K562 (cell line): ENCODE results near the gene OST4. TPM values are rescaled to one million over a fixed set of nuclear protein-coding genes. Genes with fewer than 3 reads are reported as not detected.

ENCODE experiments used
- DACH1 ChIP-seq: fragments of 450-650 bp; IDR thresholded peaks from 2 replicates; pipeline ENCODE4 v1.6.1; 2018; ENCODE audit not compliant: partially characterized antibody
- EP400 ChIP-seq: fragments of 450-650 bp; IDR thresholded peaks from 2 replicates; pipeline ENCODE4 v1.6.1; 2017; ENCODE audit warnings: antibody characterized with exemption, mild to moderate bottlenecking, moderate library complexity
- GATAD2B ChIP-seq: fragments of 450-650 bp; IDR thresholded peaks from 2 replicates; pipeline ENCODE4 v1.6.1; 2017; ENCODE audit warnings: mild to moderate bottlenecking, borderline replicate concordance
- MYNN ChIP-seq, 2 experiments: sonication (generic); formaldehyde crosslinking in 1 of 2; IDR thresholded peaks; 2 replicates each; pipeline versions ENCODE4 v1.5.0 to v1.6.1; 2016 to 2020; ENCODE audit warnings: antibody characterized with exemption in 1 of 2, missing genetic modification reagents in 1 of 2
- PRPF4 ChIP-seq: fragments of 200-400 bp; formaldehyde crosslinking; IDR thresholded peaks from one replicate; pipeline ENCODE4 v1.6.1; 2017; ENCODE audit warnings: low read length, low read depth, mild to moderate bottlenecking; ENCODE audit not compliant: insufficient read depth, poor library complexity, severe bottlenecking
- RNF2 ChIP-seq: sonication (generic); IDR thresholded peaks from 2 replicates; pipeline ENCODE4 v1.6.1; 2016
- STAG1 ChIP-seq: sonication (generic); formaldehyde crosslinking; IDR thresholded peaks from 2 replicates; pipeline ENCODE4 v1.5.0; 2020; ENCODE audit warnings: missing genetic modification reagents, borderline replicate concordance
- TFAM ChIP-seq: fragments of 250-450 bp; sonication (Bioruptor Pico); conservative IDR thresholded peaks from 2 replicates; pipeline ENCODE4 v1.5.0; 2021; ENCODE audit warnings: mild to moderate bottlenecking, moderate library complexity
- ZNF75A ChIP-seq: fragments of 450-650 bp; formaldehyde crosslinking; IDR thresholded peaks from 2 replicates; pipeline ENCODE4 v1.4.0; 2020; ENCODE audit warnings: mild to moderate bottlenecking
- polyA plus RNA-seq, 8 experiments: library from polyadenylated mRNA; depleted of rRNA in 4 of 8; stranded (reverse) in 5 of 8; unstranded in 3 of 8; fragments of >200 nt; fragmentation: Nextera tagmentation in 2 of 8; fragmentation: Illumina TruSeq in 1 of 8; extraction: Ambion mirVana in 2 of 8; extraction: Trizol in 1 of 8; gene quantifications; 2 replicates each; pipeline versions ENCODE4 v1.2.1 to v1.2.3, GENCODE V29; 2011 to 2014; ENCODE audit warnings: inconsistent platforms in 1 of 8, missing spikeins in 1 of 8
- total RNA-seq, 7 experiments: library from RNA; depleted of rRNA in 6 of 7; stranded (reverse); fragments of >200 nt in 6 of 7; fragmentation: Illumina TruSeq in 2 of 7; extraction: Trizol in 2 of 7; gene quantifications; 2 replicates each; pipeline versions ENCODE4 v1.2.1 to v1.2.3, GENCODE V29; 2011 to 2021; ENCODE audit warnings: low replicate concordance in 1 of 7
- TF ChIP-seq, protein P1 (sequence below), 2 experiments: fragments of 450-650 bp in 1 of 2; sonication (generic) in 1 of 2; formaldehyde crosslinking in 1 of 2; IDR thresholded peaks; 2 replicates each; pipeline versions ENCODE4 v1.7.1 to v1.9.0; 2016 to 2022; ENCODE audit warnings: inconsistent platforms in 1 of 2, mild to moderate bottlenecking in 1 of 2, missing genetic modification reagents in 1 of 2
- TF ChIP-seq, protein P2 (sequence below), 2 experiments: fragments of 450-650 bp in 1 of 2; sonication (generic) in 1 of 2; formaldehyde crosslinking in 1 of 2; IDR thresholded peaks in 1 of 2; conservative IDR thresholded peaks in 1 of 2; 2 replicates each; pipeline versions ENCODE4 v1.6.1 to v1.8.1; 2016 to 2023; ENCODE audit warnings: mild to moderate bottlenecking in 2 of 2, moderate library complexity in 2 of 2, inconsistent platforms in 1 of 2, missing genetic modification reagents in 1 of 2
- TF ChIP-seq, protein P3 (sequence below): fragments of 250-450 bp; sonication (Bioruptor Pico); IDR thresholded peaks from 2 replicates; pipeline ENCODE4 v1.5.0; 2021; ENCODE audit warnings: mild to moderate bottlenecking, moderate library complexity

OST4 gene
- total and polyA plus RNA-seq, 9 of the 15 experiments (the other 6 are each of a cell fraction or from before 2014, with no cell fraction given): 186 to 1,155 (median 355) TPM

- TF ChIP-seq, protein P1, sequence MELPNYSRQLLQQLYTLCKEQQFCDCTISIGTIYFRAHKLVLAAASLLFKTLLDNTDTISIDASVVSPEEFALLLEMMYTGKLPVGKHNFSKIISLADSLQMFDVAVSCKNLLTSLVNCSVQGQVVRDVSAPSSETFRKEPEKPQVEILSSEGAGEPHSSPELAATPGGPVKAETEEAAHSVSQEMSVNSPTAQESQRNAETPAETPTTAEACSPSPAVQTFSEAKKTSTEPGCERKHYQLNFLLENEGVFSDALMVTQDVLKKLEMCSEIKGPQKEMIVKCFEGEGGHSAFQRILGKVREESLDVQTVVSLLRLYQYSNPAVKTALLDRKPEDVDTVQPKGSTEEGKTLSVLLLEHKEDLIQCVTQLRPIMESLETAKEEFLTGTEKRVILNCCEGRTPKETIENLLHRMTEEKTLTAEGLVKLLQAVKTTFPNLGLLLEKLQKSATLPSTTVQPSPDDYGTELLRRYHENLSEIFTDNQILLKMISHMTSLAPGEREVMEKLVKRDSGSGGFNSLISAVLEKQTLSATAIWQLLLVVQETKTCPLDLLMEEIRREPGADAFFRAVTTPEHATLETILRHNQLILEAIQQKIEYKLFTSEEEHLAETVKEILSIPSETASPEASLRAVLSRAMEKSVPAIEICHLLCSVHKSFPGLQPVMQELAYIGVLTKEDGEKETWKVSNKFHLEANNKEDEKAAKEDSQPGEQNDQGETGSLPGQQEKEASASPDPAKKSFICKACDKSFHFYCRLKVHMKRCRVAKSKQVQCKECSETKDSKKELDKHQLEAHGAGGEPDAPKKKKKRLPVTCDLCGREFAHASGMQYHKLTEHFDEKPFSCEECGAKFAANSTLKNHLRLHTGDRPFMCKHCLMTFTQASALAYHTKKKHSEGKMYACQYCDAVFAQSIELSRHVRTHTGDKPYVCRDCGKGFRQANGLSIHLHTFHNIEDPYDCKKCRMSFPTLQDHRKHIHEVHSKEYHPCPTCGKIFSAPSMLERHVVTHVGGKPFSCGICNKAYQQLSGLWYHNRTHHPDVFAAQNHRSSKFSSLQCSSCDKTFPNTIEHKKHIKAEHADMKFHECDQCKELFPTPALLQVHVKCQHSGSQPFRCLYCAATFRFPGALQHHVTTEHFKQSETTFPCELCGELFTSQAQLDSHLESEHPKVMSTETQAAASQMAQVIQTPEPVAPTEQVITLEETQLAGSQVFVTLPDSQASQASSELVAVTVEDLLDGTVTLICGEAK (IDR thresholded peaks at IDR 0.05): no peak
- TF ChIP-seq, protein P1 (CRISPR knock-in tag; IDR thresholded peaks at IDR 0.05): no peak
- TF ChIP-seq RNF2 (no peak), GATAD2B (no peak), MYNN (IDR thresholded peaks at IDR 0.05) (no peak), MYNN (CRISPR knock-in tag; IDR thresholded peaks at IDR 0.05) (no peak), EP400 (no peak), PRPF4 (no peak), ZNF75A (CRISPR knock-in tag) (no peak), TFAM (CRISPR knock-in tag) (no peak), STAG1 (CRISPR knock-in tag) (no peak), DACH1 (no peak)
- TF ChIP-seq, protein P2, sequence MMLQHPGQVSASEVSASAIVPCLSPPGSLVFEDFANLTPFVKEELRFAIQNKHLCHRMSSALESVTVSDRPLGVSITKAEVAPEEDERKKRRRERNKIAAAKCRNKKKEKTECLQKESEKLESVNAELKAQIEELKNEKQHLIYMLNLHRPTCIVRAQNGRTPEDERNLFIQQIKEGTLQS (IDR thresholded peaks at IDR 0.05): no peak
- TF ChIP-seq, protein P2 (CRISPR knock-in tag; conservative IDR thresholded peaks at IDR 0.05): no peak
- TF ChIP-seq, protein P3, sequence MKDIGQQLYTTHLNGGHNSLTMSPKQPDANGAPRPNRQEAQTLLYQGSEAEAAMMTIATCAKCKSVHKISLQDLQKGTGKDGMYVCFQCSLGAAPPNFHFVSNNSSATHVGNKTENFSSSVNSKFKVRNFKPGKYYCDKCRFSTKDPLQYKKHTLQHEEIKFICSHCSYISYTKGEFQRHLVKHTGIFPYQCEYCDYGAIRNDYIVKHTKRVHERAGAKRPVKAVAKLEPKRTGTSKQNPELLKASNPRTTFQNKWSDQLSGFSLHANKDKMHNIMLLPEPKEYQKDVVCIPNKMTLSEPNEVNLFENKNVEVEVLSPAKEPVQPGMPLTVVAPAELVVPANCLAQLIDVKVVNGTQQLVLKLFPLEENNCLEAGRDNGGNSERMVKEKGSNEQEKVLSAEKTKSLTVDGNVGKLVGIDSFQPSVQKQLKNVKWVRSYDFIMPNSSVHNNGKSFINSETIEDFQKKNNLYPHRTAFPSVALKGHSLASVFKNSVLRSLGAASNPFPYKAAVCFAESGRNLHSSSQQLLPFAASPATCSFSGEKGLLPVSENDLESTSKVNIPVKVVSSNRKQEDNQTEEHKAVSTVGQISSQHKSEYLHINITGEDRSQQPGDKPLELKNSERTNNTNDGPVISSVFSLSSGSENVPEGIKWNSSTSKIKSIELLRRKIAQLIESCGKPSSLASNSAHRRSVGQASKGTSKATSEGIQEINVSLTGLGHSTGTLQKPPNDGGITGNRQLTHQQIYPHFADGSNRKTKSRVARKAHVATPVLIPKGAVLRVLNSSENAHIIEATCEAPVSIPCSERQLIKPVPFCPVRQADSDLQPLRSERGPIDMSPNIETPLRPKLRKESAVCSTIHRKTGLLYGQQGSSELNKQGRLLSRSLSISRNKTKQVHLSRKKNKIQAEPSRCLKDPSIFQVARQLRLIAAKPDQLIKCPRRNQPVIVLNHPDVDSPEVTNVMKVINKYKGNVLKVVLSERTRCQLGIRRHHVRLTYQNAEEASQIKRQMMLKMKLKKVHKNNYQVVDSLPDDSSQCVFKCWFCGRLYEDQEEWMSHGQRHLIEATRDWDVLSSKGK (CRISPR knock-in tag): no peak
Observed at GRCh38 chr2:27081984-27082772, 10.7 kb upstream of the OST4 start (continued).
